Right kidney (tissue), 1 donor: ENCODE data around the gene PEF1.

Source experiments
- DNase-seq: peaks from one replicate; pipeline ENCODE4 v3.0.0-alpha.2; 2016

PEF1 gene

GRCh38 chr1:31655104-31655503 is 10.4 kb upstream of the PEF1 start:
- DNase-seq, result no peak

- no peak for DNase-seq
These were observed 9.7 kb upstream of the PEF1 start for GRCh38 chr1:31654474-31654776.

DNA sequence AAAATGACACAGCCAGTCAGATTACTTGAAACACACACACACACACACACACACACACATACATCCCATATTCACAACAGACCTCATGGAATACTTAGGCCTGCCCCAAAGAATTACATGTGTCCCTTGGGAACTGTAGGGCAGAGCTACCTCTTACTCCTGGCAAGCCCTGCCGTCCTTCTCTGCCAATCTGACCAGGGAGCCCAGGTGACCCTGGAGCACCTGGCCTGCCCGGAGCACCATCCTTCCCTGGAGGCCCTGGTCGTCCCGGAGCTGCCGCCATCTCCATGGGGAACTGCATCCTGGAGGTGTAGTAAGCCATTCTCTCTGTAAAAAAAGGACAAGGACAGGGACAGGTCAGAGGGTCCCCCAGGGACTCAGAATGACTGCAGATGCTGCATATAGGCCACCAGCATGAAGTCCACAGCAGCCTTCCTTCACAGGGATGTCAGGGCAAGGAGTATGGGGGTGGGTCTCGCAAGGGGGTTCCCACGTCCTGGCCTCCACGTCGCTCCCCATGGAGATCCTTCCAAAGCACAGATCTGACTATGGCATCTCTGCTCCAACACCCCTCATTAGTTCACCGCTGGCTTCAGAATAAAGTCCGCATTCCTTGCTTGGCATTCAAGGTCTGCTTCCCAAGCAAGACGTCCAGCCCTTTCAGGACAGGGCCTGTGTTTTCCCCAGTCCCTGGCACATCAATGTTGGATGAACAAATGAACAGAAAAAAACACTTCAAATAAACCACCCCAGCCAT is 9.2 kb upstream of the PEF1 start:
- no peak for DNase-seq

DNA sequence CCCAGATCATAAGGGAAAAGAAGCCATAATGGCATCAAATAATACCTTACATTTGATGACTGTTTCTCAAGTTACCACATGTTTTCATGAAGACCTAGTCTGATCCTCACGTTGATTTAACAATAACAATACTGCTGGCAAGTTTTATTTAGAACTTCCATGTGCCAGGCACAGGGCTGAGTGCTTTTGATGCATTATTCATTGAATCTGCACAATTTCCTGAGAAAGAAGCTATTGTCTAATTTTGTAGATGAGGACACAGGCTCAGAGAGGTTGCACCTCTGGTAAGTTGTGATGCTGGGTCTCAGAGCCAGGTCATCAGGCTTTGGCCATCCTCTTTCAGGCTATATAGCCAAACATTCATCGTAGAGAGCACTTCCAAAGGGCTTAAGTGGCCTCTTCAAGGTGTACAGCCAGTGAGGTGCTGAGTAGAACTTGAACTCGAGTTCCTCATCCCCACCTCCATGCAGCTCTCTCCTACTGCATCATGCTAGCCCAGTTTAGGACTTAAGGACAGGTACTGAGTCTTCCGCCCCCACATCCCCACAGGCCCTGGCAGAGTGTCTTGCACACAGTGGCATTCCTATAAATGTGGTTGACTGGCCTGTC is 8.3 kb upstream of the PEF1 start:
- DNase-seq, result no peak

- no peak for DNase-seq
These were observed 7.1 kb upstream of the PEF1 start for GRCh38 chr1:31651766-31652165.

GRCh38 chr1:31651089-31651420 is 6.4 kb upstream of the PEF1 start:
- no peak for DNase-seq

DNA sequence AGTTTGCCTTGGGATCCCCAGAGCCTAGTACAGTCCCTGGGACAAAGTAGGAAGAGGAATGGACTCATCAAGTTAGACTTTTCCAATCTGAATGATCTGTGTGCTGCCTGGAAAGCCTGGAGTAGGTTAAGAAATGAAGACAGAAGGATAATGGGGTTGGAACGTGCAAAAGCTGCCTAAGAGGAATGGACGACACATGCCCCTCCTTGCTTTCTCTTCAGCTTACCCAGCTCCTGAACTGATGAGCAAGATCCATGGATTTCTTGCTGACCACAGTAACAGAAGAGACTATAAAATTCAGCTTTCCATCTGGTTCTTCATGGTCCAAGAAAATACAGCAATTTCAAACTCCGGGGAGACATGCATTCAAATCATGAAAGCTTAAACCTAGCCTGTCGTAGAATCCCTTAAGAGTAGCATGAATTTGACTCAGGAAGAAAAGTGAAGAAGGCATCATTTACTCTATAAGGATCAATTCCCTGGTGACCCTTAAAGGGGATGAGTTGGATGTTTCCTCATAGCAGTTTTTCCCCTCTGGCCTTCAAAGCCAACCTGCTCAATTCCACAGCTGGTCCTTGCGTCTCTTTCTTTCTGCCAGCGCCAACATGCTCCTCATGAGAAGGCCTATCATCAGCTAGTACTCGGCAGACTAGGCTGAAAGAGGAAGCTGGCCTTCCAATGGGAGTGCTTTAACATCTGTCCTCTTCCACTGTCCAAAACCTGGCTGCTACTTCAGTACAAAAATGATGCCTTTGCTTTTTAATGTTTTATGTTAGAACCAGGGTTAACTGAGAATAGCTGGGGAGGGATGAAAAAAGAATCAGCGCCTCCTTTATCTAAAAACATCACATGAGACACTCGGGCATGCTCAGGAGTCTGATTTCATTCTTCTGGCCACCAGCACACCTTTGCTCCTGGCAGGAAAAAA is 5.7 kb upstream of the PEF1 start:
- no peak for DNase-seq

DNA sequence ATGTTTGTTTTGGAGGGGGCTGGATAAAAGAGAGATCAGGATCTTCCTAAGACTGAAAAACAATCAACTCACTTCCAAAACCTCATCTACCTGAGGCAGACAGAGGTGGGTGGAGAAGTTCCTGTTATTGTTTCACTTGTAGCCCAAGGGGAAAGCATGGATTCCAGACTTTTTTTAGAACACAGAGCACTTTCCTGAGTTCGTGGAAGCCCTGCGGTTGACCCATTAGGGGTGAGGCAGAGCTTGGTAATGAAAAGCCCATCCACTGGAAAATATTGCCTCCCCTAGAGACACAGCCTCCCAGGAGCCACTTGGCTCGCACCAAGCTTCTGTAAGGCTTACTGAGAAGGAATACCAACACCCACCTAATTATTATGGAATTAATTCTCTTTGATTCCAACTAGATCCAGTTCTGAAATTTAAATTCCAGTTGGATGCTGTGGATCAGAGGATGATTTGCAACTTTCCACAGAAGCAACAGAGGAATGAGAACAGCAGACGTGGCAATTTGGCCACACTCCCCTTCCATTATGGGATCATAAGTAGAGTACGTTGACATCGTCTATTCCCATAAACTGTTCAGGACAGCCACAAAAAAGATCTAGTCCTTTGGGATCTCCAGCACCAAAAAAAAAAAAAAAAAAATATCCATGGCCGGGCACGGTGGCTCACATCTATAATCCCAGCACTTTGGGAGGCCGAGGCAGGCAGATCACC is 4.1 kb upstream of the PEF1 start:
- DNase-seq, result no peak

GRCh38 chr1:31648190-31648589 is 3.5 kb upstream of the PEF1 start:
- no peak for DNase-seq

DNA sequence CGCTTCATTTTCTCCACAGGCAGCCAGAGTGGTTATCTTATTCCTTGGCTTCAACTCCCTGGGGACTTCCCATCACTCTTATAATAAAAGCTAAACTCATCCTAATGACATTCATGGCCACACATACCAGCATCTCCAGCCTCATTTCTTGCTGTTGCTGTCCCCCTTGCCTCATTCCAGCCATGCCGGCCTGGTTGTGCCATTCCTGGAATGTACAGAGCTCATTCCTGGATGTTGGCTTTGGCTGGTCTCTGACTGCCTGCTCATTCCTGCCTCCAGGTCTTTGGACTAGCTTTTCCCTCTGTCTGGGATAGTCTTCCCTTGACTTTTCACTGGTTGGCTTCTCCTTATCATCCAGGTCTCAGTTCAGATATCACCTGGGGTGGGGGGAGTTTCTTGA is 2.4 kb upstream of the PEF1 start:
- DNase-seq, result no peak

DNA sequence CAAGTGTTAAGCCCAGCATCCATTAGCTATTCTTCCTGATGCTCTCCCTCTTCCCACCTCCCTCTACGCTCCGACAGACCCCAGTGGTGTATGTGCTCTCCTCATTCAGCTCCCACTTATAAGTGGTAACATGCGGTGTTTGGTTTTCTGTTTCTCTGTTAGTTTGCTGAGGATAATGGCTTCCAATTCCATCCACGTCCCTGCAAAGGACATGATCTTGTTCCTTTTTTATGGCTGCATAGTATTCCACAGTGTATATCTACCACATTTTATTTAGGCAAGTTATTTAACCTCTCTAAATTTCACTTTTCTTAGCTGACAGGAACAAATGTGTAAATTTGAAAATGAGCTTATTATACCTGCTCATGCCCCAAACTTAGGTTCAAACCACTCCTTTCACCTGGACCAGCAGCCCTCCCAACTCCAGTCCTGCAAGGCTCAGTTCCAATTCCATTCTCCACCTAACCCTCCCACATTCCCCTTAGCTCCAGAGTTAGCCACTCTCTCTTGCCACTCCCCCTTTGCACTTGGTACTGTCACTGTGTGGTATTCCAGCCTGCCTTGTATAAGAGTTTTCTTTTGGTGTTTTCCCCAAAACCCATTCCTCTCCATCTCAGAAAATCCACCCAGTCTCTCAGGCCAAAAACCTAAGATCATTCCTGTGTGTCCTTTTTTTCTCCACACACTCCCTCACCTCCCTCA is 1.7 kb upstream of the PEF1 start:
- no peak for DNase-seq

DNA sequence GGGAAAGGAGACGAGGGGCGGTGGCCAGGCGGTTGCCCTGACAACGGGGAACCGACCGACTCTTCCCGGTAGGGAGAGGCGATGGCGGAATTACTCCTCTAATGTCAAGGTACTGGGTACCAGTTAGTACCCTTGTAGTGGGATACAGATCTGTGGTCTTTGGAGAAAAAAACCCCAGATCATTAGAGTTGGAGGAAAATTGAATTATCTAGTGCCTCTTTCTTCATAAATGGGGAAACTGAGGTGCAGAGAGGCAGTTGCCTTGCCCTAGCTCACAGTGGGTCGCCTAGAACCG is 545 bp upstream of the PEF1 start:
- no peak for DNase-seq

DNA sequence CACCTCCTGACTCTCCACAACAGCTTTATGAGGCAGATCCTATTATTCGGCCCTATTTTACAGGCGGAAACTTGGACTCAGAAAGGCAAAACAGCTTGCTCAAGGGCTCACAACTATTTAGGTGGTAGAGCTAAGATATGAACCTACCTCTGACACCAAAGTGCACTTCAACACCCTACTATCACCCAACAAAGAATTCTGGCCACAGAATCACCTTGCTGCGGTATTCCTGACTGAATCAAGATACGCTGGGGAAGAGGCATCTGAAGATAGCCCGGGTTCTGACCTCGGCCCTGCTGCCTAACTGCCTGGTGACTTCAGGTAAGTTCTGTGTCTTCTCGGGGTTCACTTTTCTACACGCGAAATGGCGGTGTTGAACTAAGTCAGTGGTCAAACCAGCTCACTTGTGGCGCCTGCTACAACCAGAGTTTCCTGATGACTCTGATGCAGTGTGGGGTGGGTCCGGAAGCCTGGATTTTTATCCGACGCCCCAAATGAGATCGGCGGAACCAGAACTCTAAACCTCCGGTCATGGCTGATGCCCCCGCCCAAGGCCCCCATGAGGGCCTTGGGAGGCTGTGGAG is 608 bp downstream of the PEF1 start:
- no peak for DNase-seq

DNA sequence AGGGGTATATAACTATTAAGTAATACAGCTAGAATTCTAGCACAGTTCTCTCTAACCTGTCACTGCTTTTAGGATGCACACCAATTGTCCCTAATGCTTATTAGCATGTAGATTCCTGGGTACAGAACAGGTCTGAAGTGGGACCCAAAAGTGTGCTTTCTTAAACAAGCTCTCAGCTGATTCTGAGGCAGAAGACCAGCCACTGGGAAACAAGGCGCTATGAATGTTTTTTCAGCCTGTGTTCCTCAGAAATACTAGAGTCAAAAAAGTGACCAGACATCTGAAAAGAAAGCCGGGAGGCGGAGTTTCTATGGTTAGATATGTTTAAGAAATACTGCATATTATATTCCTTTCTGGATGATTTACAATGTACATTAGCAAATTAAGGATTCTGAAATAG is 1.8 kb downstream of the PEF1 start:
- no peak for DNase-seq

DNA sequence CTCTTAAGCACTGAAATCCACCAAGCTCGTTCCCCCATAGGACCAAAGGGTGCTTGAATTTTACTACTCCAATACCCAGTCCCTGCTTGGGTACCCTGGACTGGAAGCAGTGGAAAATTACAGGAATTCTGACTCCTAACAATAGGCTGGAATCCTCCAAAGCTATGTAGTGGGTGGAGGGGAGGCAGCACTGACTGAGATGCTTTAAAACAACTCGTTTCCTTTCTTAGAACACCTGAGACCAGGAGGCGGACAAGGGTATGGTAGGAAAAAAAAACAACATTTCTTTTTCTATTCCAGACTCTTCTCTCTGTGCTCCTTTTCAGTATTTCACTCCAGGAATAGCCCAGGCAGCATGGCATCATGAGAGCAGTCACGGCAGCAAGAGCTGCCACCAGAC is 2.3 kb downstream of the PEF1 start:
- DNase-seq, result no peak

GRCh38 chr1:31640964-31641363 is 3.7 kb downstream of the PEF1 start:
- no peak for DNase-seq

GRCh38 chr1:31640179-31640578 is 4.5 kb downstream of the PEF1 start:
- DNase-seq, result no peak

GRCh38 chr1:31639543-31639942 is 5.1 kb downstream of the PEF1 start:
- DNase-seq, result no peak

GRCh38 chr1:31637915-31638673 is 6.6 kb downstream of the PEF1 start:
- no peak for DNase-seq

DNA sequence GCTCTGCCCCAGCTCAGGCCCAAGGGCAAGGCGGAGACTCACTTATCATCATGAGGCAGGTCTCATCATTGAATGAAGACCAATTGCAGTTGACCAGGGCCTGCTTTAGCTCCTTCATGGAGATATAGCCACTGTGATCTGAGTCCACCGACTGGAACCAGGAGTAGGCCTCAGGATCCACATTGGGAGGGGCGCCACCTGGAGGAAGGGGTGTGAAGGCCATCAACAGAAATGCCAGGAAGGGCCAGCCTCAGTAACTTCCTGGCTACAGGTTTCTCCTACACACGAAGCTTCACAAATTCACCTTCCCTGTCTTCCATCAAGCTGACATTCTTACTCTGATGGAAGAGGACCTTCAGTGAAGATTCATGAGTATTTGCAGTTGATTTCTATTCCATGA is 11.6 kb downstream of the PEF1 start:
- no peak for DNase-seq

DNA sequence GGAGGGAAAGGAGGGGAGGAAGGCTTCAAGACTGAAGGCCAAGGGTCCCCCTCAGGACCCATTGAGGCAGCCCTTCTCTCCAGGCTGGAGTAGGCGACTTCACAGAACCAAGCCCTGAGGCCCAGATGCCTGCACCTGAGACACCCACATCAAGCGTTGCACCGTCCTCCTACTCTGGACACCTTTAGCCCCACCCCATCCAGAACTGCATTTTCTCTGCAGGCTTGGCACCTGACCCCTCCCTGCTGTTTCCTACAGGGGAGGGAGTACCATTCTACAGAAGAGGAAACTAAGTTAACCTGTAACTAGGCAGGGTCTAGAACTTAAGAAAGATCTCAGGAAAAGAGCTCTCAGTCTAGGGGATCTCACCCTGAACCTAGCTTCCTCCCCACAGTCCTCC is 12.0 kb downstream of the PEF1 start:
- DNase-seq, result no peak
